Heart left ventricle (tissue), 16 donors: ENCODE data around the gene MICAL3. TPM values are rescaled to one million over a fixed set of nuclear protein-coding genes. Genes with fewer than 3 reads are reported as not detected.
"Not testable (repeated sequence)": the region's sequence is repeated elsewhere in the genome, so short reads cannot be mapped to it uniquely, and the experiment has no call there.

ENCODE experiments used
- ATAC-seq, 4 donors: fragments of 200-7000 bp; cut with Tn5 transposase; one replicate each; pipeline ENCODE4 v1.9.1; 2020 to 2022; ENCODE audit warnings: moderate library complexity in 4 of 4, mild to moderate bottlenecking in 3 of 4, moderate number of reproducible peaks in 1 of 4
- DNase-seq, 5 donors: peaks; one replicate each; pipeline ENCODE4 v3.0.0-alpha.2; 2020
- H3K27ac ChIP-seq, 12 donors: fragments of 200-600 bp; sonication (generic) in 4 of 12; one replicate each; pipeline versions ENCODE4 v1.5.0 to v1.8.0; 2016 to 2022; ENCODE audit warnings: mild to moderate bottlenecking in 2 of 12
- H3K27me3 ChIP-seq, 9 donors: fragments of 200-600 bp; sonication (generic) in 2 of 9; one replicate each; pipeline versions ENCODE4 v1.5.1 to v1.8.0; 2016 to 2022; ENCODE audit warnings: mild to moderate bottlenecking in 3 of 9
- H3K36me3 ChIP-seq, 9 donors: fragments of 200-600 bp; sonication (generic) in 2 of 9; one replicate each; pipeline versions ENCODE4 v1.5.0 to v1.8.0; 2018 to 2022; ENCODE audit warnings: mild to moderate bottlenecking in 2 of 9
- H3K4me1 ChIP-seq, 12 donors: fragments of 200-600 bp; sonication (generic) in 4 of 12; one replicate each; pipeline versions ENCODE4 v1.5.0 to v1.8.0; 2016 to 2022; ENCODE audit warnings: mild to moderate bottlenecking in 3 of 12
- H3K4me3 ChIP-seq, 12 donors: fragments of 200-600 bp; sonication (generic) in 4 of 12; one replicate each; pipeline versions ENCODE4 v1.5.0 to v1.8.0; 2017 to 2022; ENCODE audit warnings: mild to moderate bottlenecking in 9 of 12, moderate library complexity in 4 of 12
- H3K9me3 ChIP-seq, 12 donors: fragments of 200-600 bp; sonication (generic) in 4 of 12; one replicate each; pipeline versions ENCODE4 v1.5.0 to v1.8.0; 2016 to 2022; ENCODE audit warnings: mild to moderate bottlenecking in 1 of 12
- POLR2A ChIP-seq, 2 donors: fragments of 450-650 bp; IDR thresholded peaks; one replicate each; pipeline ENCODE4 v1.6.1; 2017; ENCODE audit warnings: antibody characterized with exemption in 2 of 2, mild to moderate bottlenecking in 2 of 2, moderate library complexity in 2 of 2
- WGBS, 4 donors: extraction: QIAGEN DNeasy Blood & Tissue Kit in 2 of 4; methylation state at CpG; one replicate each; pipeline versions ENCODE4 v1.1.5 to v1.1.7; 2013 to 2018; 5-methylcytosine and 5-hydroxymethylcytosine counted together
- intact Hi-C, 10 donors: fragments of 100-400 bp; cut with DNase I; formaldehyde crosslinking; loops; one replicate each; pipeline versions ENCODE4 v1.11.1 to v1.14.2; 2022
- polyA plus RNA-seq, 2 donors: library from polyadenylated mRNA; stranded (reverse); fragments of 200-250 nt; gene quantifications; one replicate each; pipeline ENCODE4 v1.2.3, GENCODE V29; 2013
- total RNA-seq, 9 donors: library from RNA; depleted of rRNA in 2 of 9; stranded (reverse); fragments of >200 nt in 2 of 9; fragmentation: NEBNext Ultra II Directional in 3 of 9; extraction: Animal tissue kit (Norgen Biotek cat#: 25700) in 3 of 9; gene quantifications; one replicate each; pipeline versions ENCODE4 v1.1.0 to v1.2.4, GENCODE V29; 2016 to 2023
- TF ChIP-seq, protein P1 (sequence below), 12 donors: fragments of 200-600 bp; sonication (generic) in 4 of 12; IDR thresholded peaks; one replicate each; pipeline versions ENCODE4 v1.5.0 to v1.8.0; 2018 to 2022; ENCODE audit warnings: antibody characterized with exemption in 12 of 12, mild to moderate bottlenecking in 5 of 12
- donor health status: ischemic (EF 13 %, LVEDD 7.1; RV severe dilation, severe dysfunction).
- donor health status: healthy with polysubstance abuse.
- donor health status: DM: no; HTN: yes; CAD: no.
- donor health status: DM: no; HTN: no; CAD: no.
- donor health status: ischemic (EF 25% LVEDD 6.9; RV normal size, moderate dysfunction).
- donor health status: ischemic (EF 25% LVEDD 5.7; RV mildly dilated, moderate dysfunction).
- donor health status: healthy.
- donor health status: DM: yes; HTN: yes; CAD: no.
- donor health status: ischemic (EF 35%, LVEDD 5.7; RV mildly dilated, moderate dysfunction).
- donor health status: nonischemic (EF 11% LVEDD 7.7; RV severe dilation, severe dysfunction).
- donor health status: DM: yes; HTN: yes; CAD: no.
- donor health status: PGD.
- donor health status: ischemic (EF 29% LVEDD 5.4; RV normal size, mild dysfunction).
- donor health status: nonischemic (EF 23%, LVEDD 6.1; RV moderate dilation, normal function).

Gene MICAL3
- total and polyA plus RNA-seq, 11 donors = 41.3 to 125 (median 83.3) TPM

DNA sequence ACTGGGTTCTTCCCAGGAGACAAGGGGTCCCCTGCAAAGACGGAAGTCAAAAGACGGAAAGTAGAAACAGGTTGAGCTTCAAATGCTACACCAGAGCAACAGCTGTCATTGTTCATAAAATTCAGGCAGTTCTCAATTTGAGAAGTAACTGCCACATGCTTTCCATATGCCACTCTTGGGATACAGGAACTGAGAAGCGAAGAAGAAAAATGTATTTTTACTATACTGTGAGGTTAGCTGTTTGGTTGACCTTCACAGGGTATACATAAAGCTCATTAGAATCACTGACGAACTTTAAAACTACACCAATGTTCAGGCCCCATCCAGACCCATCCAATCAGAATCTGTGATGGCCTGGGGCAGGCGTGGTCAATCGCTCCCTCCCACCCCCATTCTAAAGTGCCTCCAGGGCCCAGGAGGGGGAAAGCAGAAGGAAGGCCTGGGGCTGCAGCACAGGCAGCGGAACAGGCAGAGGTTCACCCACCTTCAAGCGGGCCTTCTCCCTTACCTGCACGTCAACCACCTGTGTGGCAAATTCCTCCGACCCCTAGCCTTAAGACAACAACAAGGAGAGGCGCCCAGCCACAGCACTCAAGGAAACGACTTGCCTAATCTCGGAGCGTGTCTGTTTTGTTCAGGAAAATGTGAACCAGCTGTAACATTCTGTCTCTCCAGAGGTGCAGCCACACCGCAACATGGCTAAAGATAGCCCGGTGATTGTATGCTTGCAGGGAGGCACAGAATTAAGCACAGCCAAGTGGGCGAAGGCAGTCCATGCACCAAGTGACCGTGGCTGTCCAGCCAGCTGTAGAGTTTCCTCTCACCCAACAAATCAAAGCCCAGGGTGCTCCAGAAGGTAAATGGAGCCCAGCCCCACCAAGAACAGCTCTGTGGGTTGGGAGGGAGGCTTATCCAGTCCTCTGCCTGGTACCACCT lies 82.6 kb downstream of the MICAL3 start:
- TF ChIP-seq POLR2A (IDR thresholded peaks at IDR 0.05) = peak in 1 of 2 donors; percentile 16
- TF ChIP-seq, protein P1, sequence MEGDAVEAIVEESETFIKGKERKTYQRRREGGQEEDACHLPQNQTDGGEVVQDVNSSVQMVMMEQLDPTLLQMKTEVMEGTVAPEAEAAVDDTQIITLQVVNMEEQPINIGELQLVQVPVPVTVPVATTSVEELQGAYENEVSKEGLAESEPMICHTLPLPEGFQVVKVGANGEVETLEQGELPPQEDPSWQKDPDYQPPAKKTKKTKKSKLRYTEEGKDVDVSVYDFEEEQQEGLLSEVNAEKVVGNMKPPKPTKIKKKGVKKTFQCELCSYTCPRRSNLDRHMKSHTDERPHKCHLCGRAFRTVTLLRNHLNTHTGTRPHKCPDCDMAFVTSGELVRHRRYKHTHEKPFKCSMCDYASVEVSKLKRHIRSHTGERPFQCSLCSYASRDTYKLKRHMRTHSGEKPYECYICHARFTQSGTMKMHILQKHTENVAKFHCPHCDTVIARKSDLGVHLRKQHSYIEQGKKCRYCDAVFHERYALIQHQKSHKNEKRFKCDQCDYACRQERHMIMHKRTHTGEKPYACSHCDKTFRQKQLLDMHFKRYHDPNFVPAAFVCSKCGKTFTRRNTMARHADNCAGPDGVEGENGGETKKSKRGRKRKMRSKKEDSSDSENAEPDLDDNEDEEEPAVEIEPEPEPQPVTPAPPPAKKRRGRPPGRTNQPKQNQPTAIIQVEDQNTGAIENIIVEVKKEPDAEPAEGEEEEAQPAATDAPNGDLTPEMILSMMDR (IDR thresholded peaks at IDR 0.05) = no peak
- peak overlapping the region in 2 of 12 donors; percentile 4 to 28 for H3K4me3 ChIP-seq
- H3K27ac ChIP-seq = peak overlapping the region; percentile 42 to 93 (median 80)
- intact Hi-C loops = loop anchor here in 2 of 10 donors (2.0 to 10.0 kb wide), 2 partner anchors 29 to 63 kb away; no protein-coding TSS in a partner anchor
- ATAC-seq = peak; percentile 60 to 80 (median 68)
- WGBS, 4 donors = 68 to 84% (median 72%) methylated on average over 18 of the region's 18 CpGs
- peak in 3 of 5 donors; percentile 42 to 77 (median 72) for DNase-seq
- H3K36me3 ChIP-seq = no peaks in the 10 kb centered on the region
- no peaks in the 10 kb centered on the region for H3K9me3 ChIP-seq
- no peaks in the 10 kb centered on the region for H3K27me3 ChIP-seq
- peaks cover 9 to 92% (median 70%) of the 10 kb centered on the region in 12 donors for H3K4me1 ChIP-seq

DNA sequence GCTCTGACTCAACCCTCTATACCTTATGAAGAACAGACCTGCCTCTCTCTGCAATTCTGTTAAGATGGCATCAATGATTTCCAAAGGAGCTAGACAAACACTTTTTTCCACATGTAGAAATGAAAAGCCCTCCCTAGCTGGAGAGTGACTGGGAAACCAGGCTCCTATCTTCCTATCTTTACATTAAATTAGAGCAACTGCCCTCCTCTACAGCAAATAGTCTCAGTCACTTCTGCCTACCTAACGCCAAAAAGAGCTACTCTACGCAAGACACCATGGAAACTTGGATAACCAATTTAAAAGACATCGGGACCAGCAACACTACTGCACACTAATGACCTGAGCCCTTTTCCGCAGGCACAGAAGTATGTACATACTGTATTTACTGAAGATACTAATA lies 84.8 kb downstream of the MICAL3 start:
- Histone ChIP-seq H3K9me3 (no peaks in the 10 kb centered on the region), H3K27me3 (no peaks in the 10 kb centered on the region), H3K27ac (peak overlapping the region in 10 of 12 donors; percentile 22 to 93 (median 75)), H3K4me3 (no peak overlapping the region), H3K36me3 (no peaks in the 10 kb centered on the region), H3K4me1 (peaks cover 0 to 70% (median 49%) of the 10 kb centered on the region in 12 donors)
- intact Hi-C loops = loop anchor here in 1 of 10 donors (2.0 kb wide), 1 partner anchor 19 kb away; no protein-coding TSS in a partner anchor
- TF ChIP-seq POLR2A (IDR thresholded peaks at IDR 0.05) = no peak
- WGBS, 4 donors = 94 to 98% (median 97%) methylated on average over 4 of the region's 4 CpGs
- DNase-seq (no peak), ATAC-seq (no peak)

DNA sequence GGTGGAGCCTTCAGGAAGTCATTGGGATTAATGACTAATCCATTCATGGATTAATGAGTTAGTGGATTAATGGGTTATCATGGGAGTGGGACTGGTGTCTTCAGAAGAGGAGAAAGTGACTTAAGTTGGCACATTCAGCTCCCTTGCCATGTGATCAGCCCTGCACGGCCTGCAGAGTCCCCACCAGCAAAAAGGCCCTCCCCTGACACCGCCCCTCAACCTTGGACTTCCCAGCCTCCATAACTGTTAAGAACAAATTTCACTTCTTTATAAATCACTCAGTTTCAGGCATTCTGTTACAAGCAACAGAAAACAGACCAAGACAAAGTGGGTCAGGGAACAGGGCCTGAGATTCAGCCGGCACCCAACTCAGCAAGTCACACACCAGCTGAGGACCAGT lies 85.3 kb downstream of the MICAL3 start:
- Histone ChIP-seq H3K9me3 (no peaks in the 10 kb centered on the region), H3K27ac (peak overlapping the region in 11 of 12 donors; percentile 22 to 93 (median 73)), H3K4me3 (no peak overlapping the region), H3K4me1 (peaks cover 0 to 64% (median 43%) of the 10 kb centered on the region in 12 donors), H3K36me3 (no peaks in the 10 kb centered on the region), H3K27me3 (no peaks in the 10 kb centered on the region)
- intact Hi-C loops = loop anchor here in 1 of 10 donors (2.0 kb wide), 1 partner anchor 18 kb away; no protein-coding TSS in a partner anchor
- no peak for ATAC-seq
- 85 to 90% (median 86%) methylated on average over 3 of the region's 3 CpGs for WGBS, 4 donors
- no peak for TF ChIP-seq POLR2A (IDR thresholded peaks at IDR 0.05)
- TF ChIP-seq, protein P1 (IDR thresholded peaks at IDR 0.05) = no peak
- DNase-seq = peak in 1 of 5 donors; percentile 20

DNA sequence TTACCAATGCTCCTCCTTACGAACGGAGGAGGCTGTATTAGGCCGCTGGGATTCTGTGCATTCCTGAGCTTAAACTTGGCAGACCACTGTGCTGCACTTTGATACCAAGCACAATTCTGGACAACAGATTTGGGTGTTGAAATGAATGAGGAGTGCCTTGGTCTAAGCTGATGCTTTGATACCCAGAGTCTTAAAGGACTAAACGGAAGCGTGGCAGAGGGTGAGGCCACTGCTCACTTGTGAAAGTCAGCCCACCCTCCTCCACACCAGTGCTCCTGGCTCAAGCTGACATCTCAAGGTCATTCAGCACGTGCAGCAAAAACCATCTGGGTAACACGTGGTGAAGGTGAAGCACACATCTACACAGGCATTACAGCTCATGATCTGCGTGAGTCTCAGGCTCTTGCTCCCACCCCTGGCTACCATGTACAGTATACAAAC lies 85.9 kb downstream of the MICAL3 start:
- intact Hi-C loops = loop anchor here in 1 of 10 donors (2.0 kb wide), 1 partner anchor 18 kb away; no protein-coding TSS in a partner anchor
- Histone ChIP-seq H3K4me1 (peaks cover 0 to 60% (median 38%) of the 10 kb centered on the region in 12 donors), H3K27ac (peak overlapping the region; percentile 22 to 93 (median 72)), H3K9me3 (no peaks in the 10 kb centered on the region), H3K27me3 (no peaks in the 10 kb centered on the region), H3K36me3 (no peaks in the 10 kb centered on the region), H3K4me3 (no peak overlapping the region)
- ATAC-seq (peak; percentile 28 to 76 (median 71)), DNase-seq (peak in 2 of 5 donors; percentile 44 to 54)
- 41 to 45% (median 43%) methylated on average over 8 of the region's 8 CpGs for WGBS, 4 donors
- no peak for TF ChIP-seq POLR2A (IDR thresholded peaks at IDR 0.05)
- TF ChIP-seq, protein P1 (IDR thresholded peaks at IDR 0.05) = no peak

DNA sequence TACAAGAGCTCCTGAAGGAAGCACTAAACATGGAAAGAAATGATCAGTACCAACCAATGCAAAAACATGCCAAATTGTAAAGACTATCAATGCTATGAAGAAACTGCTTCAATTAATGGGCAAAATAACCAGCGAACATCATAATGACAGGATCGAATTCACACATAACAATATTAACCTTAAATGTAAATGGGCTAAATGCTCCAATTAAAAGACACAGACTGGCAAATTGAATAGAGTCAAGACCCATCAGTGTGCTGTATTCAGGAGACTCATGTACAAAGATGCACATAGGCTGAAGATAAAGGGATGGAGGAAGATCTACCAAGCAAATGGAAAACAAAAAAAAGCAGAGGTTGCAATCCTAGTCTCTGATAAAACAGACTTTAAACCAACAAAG lies 91.9 kb downstream of the MICAL3 start:
- DNase-seq, intact Hi-C loops, H3K27me3 ChIP-seq, H3K36me3 ChIP-seq, H3K9me3 ChIP-seq, H3K4me3 ChIP-seq, ATAC-seq: not testable (repeated sequence)
- 96 to 98% (median 96%) methylated on average over 2 of the region's 2 CpGs for WGBS, 4 donors
- H3K4me1 ChIP-seq = peaks cover 0 to 37% (median 16%) of the 10 kb centered on the region in 12 donors
- peak overlapping the region in 2 of 12 donors; percentile 77 to 79 for H3K27ac ChIP-seq
